ENCODE data around the gene NBPF19.
"Not testable (repeated sequence)": the region's sequence is repeated elsewhere in the genome, so short reads cannot be mapped to it uniquely, and the experiment has no call there.

DNA sequence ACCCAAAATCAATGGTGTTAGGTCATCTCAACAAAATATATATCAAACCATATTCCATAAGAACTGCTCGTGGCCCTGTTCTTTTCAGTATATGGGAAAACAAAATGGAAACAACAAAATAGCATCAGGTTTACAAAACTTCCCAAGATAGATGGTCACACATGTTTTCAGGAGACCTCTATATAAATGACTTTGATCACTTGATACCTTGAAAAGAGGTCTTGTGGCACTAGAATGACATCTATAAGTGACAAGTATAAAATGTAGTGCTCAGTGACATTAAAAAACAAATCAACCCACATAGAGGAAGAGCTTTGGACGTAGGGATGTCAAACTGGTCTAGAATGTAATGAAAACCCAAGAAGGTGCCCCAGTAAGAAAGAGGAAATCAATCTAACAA lies at the start of gene NBPF19:
- TF ChIP-seq POLR2A, POLR2AphosphoS5 (IDR thresholded peaks at IDR 0.05; ENCODE audit: low read depth, low read length): not testable (repeated sequence)
